Transverse colon (tissue), 4 donors: ENCODE results near the gene RMND5A. TPM values are rescaled to one million over a fixed set of nuclear protein-coding genes. Genes with fewer than 3 reads are reported as not detected.

ENCODE experiments used
- DNase-seq: peaks from one replicate; pipeline ENCODE4 v3.0.0-alpha.2; 2019
- H3K27ac ChIP-seq, 4 donors: fragments of 200-600 bp; sonication (generic); 2 replicates each; pipeline ENCODE4 v1.5.1; 2016 to 2018; ENCODE audit warnings: inconsistent platforms in 4 of 4
- H3K27me3 ChIP-seq: fragments of 200-600 bp; sonication (generic); 2 replicates; pipeline ENCODE4 v1.5.1; 2017; ENCODE audit warnings: inconsistent platforms
- H3K36me3 ChIP-seq, 4 donors: fragments of 200-600 bp; sonication (generic); 2 replicates each; pipeline ENCODE4 v1.5.1; 2017 to 2019; ENCODE audit warnings: inconsistent platforms in 4 of 4
- H3K4me1 ChIP-seq, 4 donors: fragments of 200-600 bp; sonication (generic); 2 replicates each; pipeline ENCODE4 v1.5.1; 2017 to 2020; ENCODE audit warnings: inconsistent platforms in 4 of 4
- H3K4me3 ChIP-seq, 4 donors: fragments of 200-600 bp; sonication (generic); 1 replicate in 1 of 4; 2 replicates in 3 of 4; pipeline versions ENCODE4 v1.5.1 to v1.6.1; 2017 to 2019; ENCODE audit warnings: inconsistent platforms in 4 of 4
- H3K9me3 ChIP-seq, 2 donors: fragments of 200-600 bp; sonication (generic); 2 replicates each; pipeline ENCODE4 v1.5.1; 2017 to 2019; ENCODE audit warnings: inconsistent platforms in 2 of 2
- EP300 ChIP-seq: sonication (generic); formaldehyde crosslinking; IDR thresholded peaks from one replicate; pipeline ENCODE4 v1.6.1; 2017; ENCODE audit warnings: antibody characterized with exemption, low read depth
- POLR2A ChIP-seq: fragments of 450-650 bp; IDR thresholded peaks from one replicate; pipeline ENCODE4 v1.6.1; 2016; ENCODE audit warnings: antibody characterized with exemption, mild to moderate bottlenecking, moderate library complexity
- POLR2AphosphoS5 ChIP-seq, 3 donors: sonication (generic); formaldehyde crosslinking; IDR thresholded peaks; one replicate each; pipeline ENCODE4 v1.6.1; 2016; ENCODE audit warnings: antibody characterized with exemption in 3 of 3
- WGBS, 2 donors: methylation state at CpG; one replicate each; pipeline ENCODE4 v1.1.5; 2018; ENCODE audit warnings: low coverage in 1 of 2; 5-methylcytosine and 5-hydroxymethylcytosine counted together
- in situ Hi-C, 4 donors: fragments of 200-750 bp; cut with MboI; loops; one replicate each; pipeline versions ENCODE4 v1.15.0 to v1.15.1; 2017; ENCODE audit warnings: low sequenced_read_pairs in 3 of 4, low pct_ligation_motif_present in 1 of 4, low pct_unique_long_range_greater_than_20kb in 1 of 4
- intact Hi-C: fragments of 100-400 bp; cut with DNase I; formaldehyde crosslinking; loops from one replicate; pipeline ENCODE4 v1.15.1; 2023; ENCODE audit warnings: low total_unique reads
- total RNA-seq, 4 donors: library from RNA; depleted of rRNA; stranded (reverse); fragments of >200 nt; gene quantifications; one replicate each; pipeline ENCODE4 v1.1.0, GENCODE V29; 2016
- TF ChIP-seq, protein P1 (sequence below), 5 experiments: fragments of 200-600 bp in 3 of 5; fragments of 450-650 bp in 2 of 5; sonication (generic) in 3 of 5; IDR thresholded peaks; 1 replicate in 2 of 5; 2 replicates in 3 of 5; pipeline ENCODE4 v1.5.1; 2016 to 2017; ENCODE audit warnings: antibody characterized with exemption in 5 of 5, inconsistent platforms in 3 of 5, mild to moderate bottlenecking in 2 of 5, moderate library complexity in 1 of 5

Gene RMND5A
- total RNA-seq, 4 donors from 2014 or later = 58.1 to 94.8 (median 72.4) TPM

DNA sequence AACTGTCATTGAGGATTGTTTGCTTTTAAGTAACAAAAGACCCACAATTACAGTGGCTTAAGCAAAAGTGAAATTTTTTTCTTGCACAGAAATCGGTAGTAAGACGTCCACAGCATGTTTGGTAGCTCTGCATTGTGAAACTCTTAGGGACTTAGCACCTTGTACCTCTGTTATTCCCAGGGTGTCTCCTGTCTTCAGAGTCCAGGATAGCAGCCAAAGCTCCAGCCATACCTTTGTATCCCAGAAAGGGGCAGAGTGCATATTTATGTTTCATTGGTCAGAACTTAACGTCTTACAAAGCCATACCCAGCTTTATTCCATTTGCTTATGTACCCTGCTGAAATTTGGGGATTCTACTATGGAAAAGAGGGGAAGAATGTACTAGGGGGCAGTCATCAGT, 32.8 kb downstream of the RMND5A start:
- Histone ChIP-seq H3K27ac (no peak overlapping the region), H3K4me1 (peaks cover 0 to 7% (median 2%) of the 10 kb centered on the region in 4 donors), H3K27me3 (no peaks in the 10 kb centered on the region), H3K36me3 (peaks cover 0 to 63% (median 11%) of the 10 kb centered on the region in 4 donors), H3K9me3 (peaks cover 0 to 12% of the 10 kb centered on the region in 2 donors), H3K4me3 (no peak overlapping the region)
- in situ Hi-C loops (no loop called here), intact Hi-C loops (no loop called here)
- no peak for TF ChIP-seq EP300
- TF ChIP-seq, protein P1, sequence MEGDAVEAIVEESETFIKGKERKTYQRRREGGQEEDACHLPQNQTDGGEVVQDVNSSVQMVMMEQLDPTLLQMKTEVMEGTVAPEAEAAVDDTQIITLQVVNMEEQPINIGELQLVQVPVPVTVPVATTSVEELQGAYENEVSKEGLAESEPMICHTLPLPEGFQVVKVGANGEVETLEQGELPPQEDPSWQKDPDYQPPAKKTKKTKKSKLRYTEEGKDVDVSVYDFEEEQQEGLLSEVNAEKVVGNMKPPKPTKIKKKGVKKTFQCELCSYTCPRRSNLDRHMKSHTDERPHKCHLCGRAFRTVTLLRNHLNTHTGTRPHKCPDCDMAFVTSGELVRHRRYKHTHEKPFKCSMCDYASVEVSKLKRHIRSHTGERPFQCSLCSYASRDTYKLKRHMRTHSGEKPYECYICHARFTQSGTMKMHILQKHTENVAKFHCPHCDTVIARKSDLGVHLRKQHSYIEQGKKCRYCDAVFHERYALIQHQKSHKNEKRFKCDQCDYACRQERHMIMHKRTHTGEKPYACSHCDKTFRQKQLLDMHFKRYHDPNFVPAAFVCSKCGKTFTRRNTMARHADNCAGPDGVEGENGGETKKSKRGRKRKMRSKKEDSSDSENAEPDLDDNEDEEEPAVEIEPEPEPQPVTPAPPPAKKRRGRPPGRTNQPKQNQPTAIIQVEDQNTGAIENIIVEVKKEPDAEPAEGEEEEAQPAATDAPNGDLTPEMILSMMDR (IDR thresholded peaks at IDR 0.05) = no peak
- TF ChIP-seq POLR2A = no peak
- TF ChIP-seq POLR2AphosphoS5 (IDR thresholded peaks at IDR 0.05) = no peak
- no peak for DNase-seq
- 91% methylated on average over 3 of the region's 3 CpGs; no CpG with 5 or more reads in 1 of the 2 donors for WGBS, 2 donors

DNA sequence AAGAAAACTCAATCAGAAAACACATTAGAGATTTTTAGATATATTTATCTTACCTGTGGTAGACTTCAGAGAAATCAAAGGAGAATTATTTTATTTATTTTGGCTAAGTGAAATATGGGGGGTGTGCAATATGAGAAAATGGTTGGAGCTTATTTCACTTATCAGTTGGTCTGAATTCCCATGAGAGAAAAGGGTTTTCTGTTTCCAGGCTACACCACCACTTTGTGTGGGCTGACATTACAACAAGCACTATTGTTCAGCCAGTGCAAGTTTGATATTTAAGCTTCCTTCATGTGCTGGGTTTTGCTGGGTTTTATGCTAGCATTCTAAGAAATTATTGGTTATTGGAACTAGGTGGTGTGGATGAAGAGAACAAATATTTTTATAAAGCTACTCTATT, 33.5 kb downstream of the RMND5A start:
- intact Hi-C loops = no loop called here
- no peaks in the 10 kb centered on the region for H3K27me3 ChIP-seq
- peaks cover 0 to 12% of the 10 kb centered on the region in 2 donors for H3K9me3 ChIP-seq
- peaks cover 0 to 63% (median 11%) of the 10 kb centered on the region in 4 donors for H3K36me3 ChIP-seq
- H3K27ac ChIP-seq = no peak overlapping the region
- DNase-seq = no peak
- no peak overlapping the region for H3K4me3 ChIP-seq
- no peak for TF ChIP-seq EP300
- TF ChIP-seq, protein P1 (IDR thresholded peaks at IDR 0.05) = no peak
- TF ChIP-seq POLR2A = no peak
- TF ChIP-seq POLR2AphosphoS5 (IDR thresholded peaks at IDR 0.05) = no peak
- in situ Hi-C loops = no loop called here
- H3K4me1 ChIP-seq = peaks cover 0 to under 1% (median 0%) of the 10 kb centered on the region in 4 donors

DNA sequence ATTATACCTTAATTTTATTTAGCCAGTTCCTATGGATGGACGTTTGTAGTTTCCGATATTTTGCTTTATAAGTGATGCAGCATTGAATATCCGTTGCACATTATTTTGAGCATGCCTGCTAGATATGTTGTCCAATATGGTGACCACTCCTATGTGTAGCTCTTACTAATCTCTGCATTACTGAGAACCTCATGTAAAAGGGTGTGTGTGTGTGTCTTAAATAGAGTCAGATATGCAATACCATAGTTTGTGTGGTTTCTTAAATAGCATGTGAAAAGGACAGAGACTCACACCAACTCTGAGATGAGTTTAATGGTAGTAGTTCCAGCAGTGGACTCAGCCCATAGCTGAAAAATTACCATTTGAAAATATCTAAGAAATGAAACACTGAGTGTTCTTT, 38.3 kb downstream of the RMND5A start:
- Histone ChIP-seq H3K27ac (no peak overlapping the region), H3K36me3 (peaks cover 0 to 29% (median 11%) of the 10 kb centered on the region in 4 donors), H3K27me3 (no peaks in the 10 kb centered on the region), H3K4me1 (no peaks in the 10 kb centered on the region), H3K4me3 (no peak overlapping the region), H3K9me3 (no peaks in the 10 kb centered on the region)
- in situ Hi-C loops = no loop called here
- intact Hi-C loops = no loop called here
- WGBS, 2 donors = 91 to 95% methylated on average over 3 of the region's 3 CpGs
- TF ChIP-seq POLR2A (no peak), POLR2AphosphoS5 (IDR thresholded peaks at IDR 0.05) (no peak), EP300 (no peak)
- TF ChIP-seq, protein P1 (IDR thresholded peaks at IDR 0.05) = no peak
- DNase-seq = no peak

DNA sequence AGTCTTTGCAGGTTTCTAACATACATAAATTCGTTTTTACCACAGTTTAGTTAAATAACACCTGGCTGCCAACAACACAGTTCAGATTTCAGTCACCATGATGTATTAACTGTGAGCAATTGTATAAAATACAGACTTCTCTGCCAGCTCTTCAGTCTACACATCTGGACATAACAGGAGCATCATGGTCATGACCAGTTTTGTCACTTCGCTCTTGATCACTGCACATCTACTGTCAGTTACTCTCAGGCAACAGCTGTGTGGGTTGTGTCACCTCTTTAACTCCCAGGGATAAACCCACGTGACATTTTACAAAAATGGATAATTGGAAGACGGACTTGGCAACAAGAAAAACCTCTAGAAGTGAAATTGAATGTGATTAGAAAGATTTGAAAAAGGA, 40.3 kb downstream of the RMND5A start:
- in situ Hi-C loops = no loop called here
- Histone ChIP-seq H3K27me3 (no peaks in the 10 kb centered on the region), H3K9me3 (no peaks in the 10 kb centered on the region), H3K27ac (no peak overlapping the region), H3K4me1 (peaks cover 0 to 10% (median 0%) of the 10 kb centered on the region in 4 donors), H3K4me3 (no peak overlapping the region), H3K36me3 (peaks cover 0 to 14% (median 4%) of the 10 kb centered on the region in 4 donors)
- WGBS, 2 donors = 81 to 93% methylated on average over 3 to 4 of the region's 4 CpGs
- intact Hi-C loops = no loop called here
- no peak for TF ChIP-seq POLR2AphosphoS5 (IDR thresholded peaks at IDR 0.05)
- TF ChIP-seq, protein P1 (IDR thresholded peaks at IDR 0.05) = no peak
- TF ChIP-seq POLR2A = no peak
- no peak for TF ChIP-seq EP300
- no peak for DNase-seq
